Right renal pelvis (tissue), 4 donors: Measurements from ENCODE around the gene DNPH1. TPM values are rescaled to one million over a fixed set of nuclear protein-coding genes. Genes with fewer than 3 reads are reported as not detected.
A peak's percentile ranks its signal among the peaks of the same experiment; 100 is the strongest.

Experiments used
- DNase-seq, 4 donors: peaks; one replicate each; pipeline ENCODE4 v3.0.0-alpha.2; 2013; ENCODE audit warnings: low read depth in 4 of 4, low spot score in 3 of 4, missing footprints in 1 of 4
- polyA plus RNA-seq, 4 donors: library from polyadenylated mRNA; unstranded; fragments of 120-200 nt; gene quantifications; one replicate each; pipeline ENCODE4 v1.2.1, GENCODE V29; 2013; ENCODE audit not compliant: insufficient read length in 4 of 4

Gene DNPH1
- polyA plus RNA-seq, 4 donors: 52.9 to 104 (median 59.9) TPM

GRCh38 chr6:43247114-43247999, 18.1 kb upstream of the DNPH1 start:
- peak in 1 of 4 donors; percentile 57 for DNase-seq

- DNase-seq: no peak
These were observed 17.2 kb upstream of the DNPH1 start for GRCh38 chr6:43246301-43247113.

- no peak for DNase-seq
These were observed 14.5 kb upstream of the DNPH1 start for GRCh38 chr6:43243664-43244321.

- DNase-seq: no peak
These were observed 13.8 kb upstream of the DNPH1 start, which contains the start of gene TTBK1 for GRCh38 chr6:43242908-43243663. TTBK1 (plus strand) TSS chr6:43243481; CDS start chr6:43246661, 3,180 bp downstream.

GRCh38 chr6:43241446-43241845, 12.2 kb upstream of the DNPH1 start:
- no peak for DNase-seq

- DNase-seq: no peak
These were observed 11.7 kb upstream of the DNPH1 start for GRCh38 chr6:43240950-43241349.

GRCh38 chr6:43239054-43239453, 9.8 kb upstream of the DNPH1 start:
- no peak for DNase-seq

- no peak for DNase-seq
These were observed 6.6 kb upstream of the DNPH1 start for GRCh38 chr6:43235841-43236240.

- DNase-seq: no peak
These were observed 2.6 kb upstream of the DNPH1 start for GRCh38 chr6:43231735-43232450.

GRCh38 chr6:43231053-43231452, 1.8 kb upstream of the DNPH1 start:
- no peak for DNase-seq

- no peak for DNase-seq
These were observed 731 bp upstream of the DNPH1 start for GRCh38 chr6:43229803-43230620.

- DNase-seq: no peak
These were observed 3.0 kb downstream of the DNPH1 start for GRCh38 chr6:43226192-43226851.

- DNase-seq: no peak
These were observed 6.1 kb downstream of the DNPH1 start for GRCh38 chr6:43223175-43223574.

GRCh38 chr6:43222418-43223059, 6.7 kb downstream of the DNPH1 start:
- DNase-seq: no peak

GRCh38 chr6:43221046-43221972, 8.0 kb downstream of the DNPH1 start:
- no peak for DNase-seq

- DNase-seq: no peak
These were observed 8.8 kb downstream of the DNPH1 start for GRCh38 chr6:43220439-43220951.
